Measurements from ENCODE around the gene NTNG1.

DNA sequence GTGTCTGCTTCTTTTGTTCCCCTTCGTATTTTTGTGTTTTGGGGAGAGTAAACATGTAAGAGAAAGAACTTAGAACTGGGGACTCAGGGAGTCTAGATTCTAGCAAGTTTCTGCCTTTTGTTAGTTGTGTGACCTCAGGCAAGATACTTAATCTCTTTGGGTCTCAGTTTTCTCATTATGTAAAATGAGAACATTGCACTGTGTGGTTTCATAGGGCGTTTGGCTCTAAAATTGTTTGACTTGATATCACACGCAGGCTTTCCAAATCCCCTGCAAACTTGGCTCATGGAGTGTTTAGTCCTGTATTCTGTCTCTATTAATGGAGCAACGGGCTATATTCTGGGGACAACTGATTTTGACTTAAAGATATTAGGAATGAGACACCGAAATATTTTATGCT, 57.7 kb downstream of the NTNG1 start:
- TF ChIP-seq, protein P1, sequence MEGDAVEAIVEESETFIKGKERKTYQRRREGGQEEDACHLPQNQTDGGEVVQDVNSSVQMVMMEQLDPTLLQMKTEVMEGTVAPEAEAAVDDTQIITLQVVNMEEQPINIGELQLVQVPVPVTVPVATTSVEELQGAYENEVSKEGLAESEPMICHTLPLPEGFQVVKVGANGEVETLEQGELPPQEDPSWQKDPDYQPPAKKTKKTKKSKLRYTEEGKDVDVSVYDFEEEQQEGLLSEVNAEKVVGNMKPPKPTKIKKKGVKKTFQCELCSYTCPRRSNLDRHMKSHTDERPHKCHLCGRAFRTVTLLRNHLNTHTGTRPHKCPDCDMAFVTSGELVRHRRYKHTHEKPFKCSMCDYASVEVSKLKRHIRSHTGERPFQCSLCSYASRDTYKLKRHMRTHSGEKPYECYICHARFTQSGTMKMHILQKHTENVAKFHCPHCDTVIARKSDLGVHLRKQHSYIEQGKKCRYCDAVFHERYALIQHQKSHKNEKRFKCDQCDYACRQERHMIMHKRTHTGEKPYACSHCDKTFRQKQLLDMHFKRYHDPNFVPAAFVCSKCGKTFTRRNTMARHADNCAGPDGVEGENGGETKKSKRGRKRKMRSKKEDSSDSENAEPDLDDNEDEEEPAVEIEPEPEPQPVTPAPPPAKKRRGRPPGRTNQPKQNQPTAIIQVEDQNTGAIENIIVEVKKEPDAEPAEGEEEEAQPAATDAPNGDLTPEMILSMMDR (IDR thresholded peaks at IDR 0.05): no peak
- TF ChIP-seq POLR2A (IDR thresholded peaks at IDR 0.05; ENCODE audit: low read depth) (no peak), EP300 (IDR thresholded peaks at IDR 0.05) (no peak)

Measured in esophagus muscularis mucosa (tissue), 4 donors.